Medulla oblongata (tissue), 1 donor: ENCODE data around the gene CCND3.
"Not testable (repeated sequence)": the region's sequence is repeated elsewhere in the genome, so short reads cannot be mapped to it uniquely, and the experiment has no call there.

Source experiments
- DNase-seq: peaks from one replicate; pipeline ENCODE4 v3.0.0-alpha.2; 2015; ENCODE audit errors: extremely low spot score

CCND3 gene

DNA sequence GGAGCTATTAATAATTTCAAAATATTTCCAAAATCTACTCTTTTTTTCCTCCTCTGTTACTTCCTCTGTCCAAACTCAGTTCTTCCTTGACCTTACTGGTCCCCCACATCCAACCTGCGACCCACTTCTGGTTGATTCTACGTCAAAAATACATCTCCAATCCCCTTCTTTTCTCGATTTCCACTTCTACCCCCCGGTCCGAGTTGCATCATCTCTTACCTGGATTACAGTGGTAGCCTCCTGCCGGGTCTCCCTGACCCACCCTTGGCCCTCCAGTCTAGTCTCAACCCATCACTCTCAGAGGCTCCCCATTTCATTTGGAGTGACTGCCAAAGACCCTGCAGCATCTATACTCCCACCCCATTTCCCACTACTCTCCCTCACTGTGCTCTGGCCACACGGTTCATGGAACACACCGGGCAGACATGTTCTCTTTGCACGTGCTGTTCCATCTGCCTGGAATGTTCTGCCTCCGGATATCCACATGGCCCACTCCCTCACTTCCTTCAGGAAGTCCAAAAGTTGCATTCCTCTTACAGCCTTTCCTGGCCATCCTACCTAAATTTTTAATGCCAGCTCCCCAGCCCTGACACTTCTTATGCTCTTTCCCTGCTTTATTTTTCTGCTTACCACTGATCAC is 6.1 kb upstream of the CCND3 start:
- no peak for DNase-seq

- DNase-seq, result no peak
Measured at GRCh38 chr6:41943456-41943855, 1.8 kb upstream of the CCND3 start.

- not testable (repeated sequence) for DNase-seq
Measured at GRCh38 chr6:41942882-41943281, 1.3 kb upstream of the CCND3 start.

- no peak for DNase-seq
Measured at GRCh38 chr6:41942067-41942851, 651 bp upstream of the CCND3 start.

DNA sequence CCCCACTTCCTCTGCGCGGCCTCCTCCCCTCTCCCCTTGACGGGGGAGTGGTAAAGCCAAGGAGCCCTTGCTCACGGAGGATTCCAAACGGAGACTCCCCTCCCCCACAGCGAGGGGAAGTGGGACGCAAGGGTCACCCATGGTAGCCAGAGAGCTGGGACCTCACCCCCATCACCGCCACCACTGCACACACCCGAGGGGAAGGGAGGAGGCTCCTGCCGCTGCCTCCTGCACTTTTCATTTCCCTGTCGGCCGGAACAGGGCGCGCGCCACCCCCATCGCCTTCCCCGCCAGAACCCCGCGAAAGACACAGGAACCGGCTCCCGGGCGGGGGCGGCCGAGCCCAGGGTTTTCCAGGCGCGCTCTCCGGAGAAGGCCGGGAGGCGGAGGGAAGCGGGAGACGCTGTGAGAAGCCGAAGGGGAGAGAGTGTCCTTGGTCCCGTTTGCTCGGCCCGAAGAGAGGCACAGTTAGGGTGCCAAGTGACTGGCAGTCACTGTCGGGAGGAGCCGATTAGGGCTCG is 789 bp downstream of the CCND3 start:
- DNase-seq, result peak; percentile 37

DNA sequence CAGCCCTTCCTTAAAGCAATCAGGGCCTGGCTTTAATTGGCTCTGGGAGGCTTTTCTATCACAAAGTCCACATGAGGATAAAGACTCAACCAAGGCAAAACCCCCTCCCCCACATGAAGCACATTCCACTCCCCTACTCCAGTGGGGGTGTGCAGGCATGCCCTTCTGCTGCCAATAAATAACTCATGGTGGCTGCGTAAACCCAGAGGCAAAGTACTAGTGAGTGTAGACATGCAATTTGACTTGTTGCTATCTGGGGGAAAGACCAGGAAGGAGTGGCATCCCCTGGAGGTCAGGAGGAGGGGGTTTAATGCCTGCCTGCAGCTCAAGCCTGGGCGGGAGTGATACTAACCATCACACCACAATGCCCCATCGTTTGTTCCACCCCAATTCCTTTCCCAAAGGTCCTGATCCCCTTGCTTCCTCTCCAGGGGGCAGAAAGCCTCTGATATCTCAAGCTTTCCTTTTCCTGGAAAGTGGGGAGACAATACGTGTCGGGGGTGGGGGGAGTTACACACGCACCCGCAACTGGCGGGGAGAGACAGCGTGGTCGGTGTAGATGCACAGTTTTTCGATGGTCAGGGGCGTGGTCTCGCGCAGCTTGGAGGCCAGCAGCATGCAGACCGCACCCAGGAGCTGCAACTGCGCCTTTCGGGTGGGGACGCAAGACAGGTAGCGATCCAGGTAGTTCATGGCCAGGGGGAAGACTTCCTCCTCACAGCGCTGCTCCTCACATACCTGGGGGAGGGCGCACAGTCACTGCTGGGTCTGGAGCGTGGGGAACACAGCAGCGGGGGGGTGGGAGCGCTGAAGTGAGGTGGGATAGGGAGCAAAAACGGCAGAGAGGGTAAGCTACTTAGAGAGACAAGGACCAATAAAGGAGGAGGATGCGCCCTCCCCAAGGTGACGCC is 1.5 kb downstream of the CCND3 start:
- DNase-seq, result no peak

- peak; percentile 43 for DNase-seq
Measured at GRCh38 chr6:41939176-41939847, 2.3 kb downstream of the CCND3 start.

- DNase-seq, result no peak
Measured at GRCh38 chr6:41938590-41939175, 2.9 kb downstream of the CCND3 start.

DNA sequence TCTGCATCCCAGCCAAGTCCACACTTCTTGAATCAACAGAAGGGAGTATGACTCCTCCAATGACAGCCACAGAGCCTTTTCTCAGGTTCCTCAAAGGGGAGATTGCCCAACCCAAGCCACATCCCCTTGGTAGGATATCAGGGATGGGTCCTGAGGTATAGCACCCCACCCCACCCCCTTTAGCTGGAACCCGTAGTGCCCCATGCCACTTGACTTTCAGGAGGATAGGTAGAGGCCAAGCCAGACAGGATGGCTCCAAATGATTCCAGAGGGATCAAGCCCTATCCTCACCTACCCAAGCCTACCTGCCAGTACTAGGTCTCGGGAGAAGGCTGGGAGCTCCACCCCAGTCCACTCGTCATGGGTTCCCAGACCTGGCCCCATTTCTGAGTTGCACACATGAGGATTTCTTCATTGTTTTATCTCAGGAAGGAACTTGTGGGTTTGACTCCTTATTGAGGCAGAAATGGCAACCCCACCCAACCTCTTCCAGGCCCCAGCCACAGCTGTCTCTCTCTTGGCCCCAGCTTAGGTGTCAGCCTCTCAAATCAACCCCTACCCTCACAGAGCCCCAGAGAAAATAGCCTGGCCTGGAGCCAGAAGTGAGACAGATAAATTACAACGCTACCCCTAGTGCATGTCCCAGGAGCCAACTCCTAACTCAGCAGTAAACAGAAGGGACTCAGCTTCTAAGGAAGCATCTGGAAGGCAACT is 3.6 kb downstream of the CCND3 start:
- DNase-seq, result no peak

DNA sequence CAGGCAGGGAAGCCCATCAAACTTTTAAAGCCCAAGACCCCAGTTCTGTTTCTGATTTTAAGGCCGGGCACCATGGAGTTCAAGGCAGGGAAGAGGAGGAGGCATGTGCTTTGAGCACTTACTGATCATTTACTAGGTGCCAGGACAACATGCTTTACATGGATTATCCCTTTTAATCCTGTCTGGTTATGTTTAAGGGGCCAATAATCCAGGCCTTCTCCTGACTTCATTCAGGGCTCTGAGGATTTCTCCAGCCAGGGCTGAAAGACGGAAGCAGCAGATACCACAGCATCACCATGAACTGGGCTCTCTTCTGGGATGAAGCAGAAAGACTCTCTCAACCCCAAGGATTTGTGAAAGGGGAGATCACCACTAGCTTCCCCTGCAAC is 4.1 kb downstream of the CCND3 start:
- DNase-seq, result no peak

- DNase-seq, result peak; percentile 94
Measured at GRCh38 chr6:41936073-41936837, 5.4 kb downstream of the CCND3 start.

DNA sequence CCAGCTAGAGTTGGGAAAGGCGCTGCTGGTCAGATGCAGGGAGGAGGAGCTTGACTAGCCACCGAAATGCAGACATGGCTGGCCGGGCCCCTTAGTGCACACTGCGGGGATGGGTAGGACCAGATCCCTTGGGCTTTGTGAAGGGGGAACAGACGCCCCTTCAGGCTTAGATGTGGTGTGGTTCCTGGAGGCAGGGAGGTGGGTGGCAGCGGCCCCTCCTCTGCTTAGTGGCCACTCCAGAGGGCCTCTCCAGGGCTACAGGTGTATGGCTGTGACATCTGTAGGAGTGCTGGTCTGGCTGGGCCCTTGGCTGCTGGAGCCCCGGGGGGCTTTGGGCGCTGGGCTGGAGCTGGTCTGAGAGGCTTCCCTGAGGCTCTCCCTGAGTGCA is 5.9 kb downstream of the CCND3 start:
- no peak for DNase-seq

DNA sequence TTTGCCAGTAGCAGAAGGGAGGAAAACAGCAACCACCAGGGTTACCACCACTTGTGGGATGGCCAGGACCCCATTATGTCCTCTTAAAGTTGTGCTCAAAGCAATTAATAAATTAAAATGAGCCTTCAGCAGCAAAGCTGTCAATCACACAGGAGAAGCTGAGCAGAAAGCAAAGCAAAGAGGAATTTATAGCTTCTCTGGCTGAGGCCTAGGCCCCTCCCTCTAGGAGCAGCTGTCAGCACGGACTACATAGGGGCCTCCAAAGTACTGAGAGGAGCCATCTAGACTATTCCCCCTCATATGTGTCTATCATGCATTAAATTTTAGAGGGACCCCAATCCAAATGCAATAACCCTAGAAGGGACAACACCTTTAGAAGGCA is 6.4 kb downstream of the CCND3 start:
- DNase-seq, result no peak

- no peak for DNase-seq
Measured at GRCh38 chr6:41934278-41935192, 7.1 kb downstream of the CCND3 start.

DNA sequence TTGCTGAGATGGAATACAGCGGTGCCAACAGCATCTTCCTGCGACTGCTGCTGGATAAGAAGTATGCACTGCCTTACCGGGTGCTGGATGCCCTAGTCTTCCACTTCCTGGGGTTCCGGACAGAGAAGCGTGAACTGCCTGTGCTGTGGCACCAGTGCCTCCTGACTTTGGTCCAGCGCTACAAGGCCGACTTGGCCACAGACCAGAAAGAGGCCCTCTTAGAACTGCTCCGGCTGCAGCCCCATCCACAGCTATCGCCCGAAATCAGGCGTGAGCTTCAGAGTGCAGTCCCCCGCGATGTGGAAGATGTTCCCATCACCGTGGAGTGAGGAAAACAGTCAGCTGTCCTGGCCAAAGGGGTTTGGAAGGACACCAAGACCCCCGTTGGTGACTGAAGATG is 9.2 kb downstream of the CCND3 start:
- DNase-seq, result no peak

GRCh38 chr6:41931792-41932191 is 9.8 kb downstream of the CCND3 start:
- DNase-seq, result no peak

- DNase-seq, result no peak
Measured at GRCh38 chr6:41929924-41930323, 11.7 kb downstream of the CCND3 start.

DNA sequence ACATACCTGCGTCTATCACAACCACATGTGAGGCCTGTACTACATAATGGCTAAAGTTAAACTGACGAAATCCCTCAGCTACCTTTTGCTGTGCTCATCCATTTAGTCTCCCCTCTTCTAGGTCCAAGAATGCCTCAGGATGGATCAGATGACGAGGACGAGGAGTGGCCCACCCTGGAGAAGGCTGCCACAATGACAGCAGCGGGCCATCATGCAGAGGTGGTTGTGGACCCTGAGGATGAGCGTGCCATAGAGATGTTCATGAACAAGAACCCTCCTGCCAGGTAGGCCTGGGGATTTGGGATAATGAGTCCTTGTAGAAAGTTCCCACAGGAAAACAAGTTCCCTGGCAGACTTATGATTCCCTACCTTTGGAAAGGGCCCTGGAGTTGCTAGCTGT is 14.4 kb downstream of the CCND3 start:
- DNase-seq, result no peak

GRCh38 chr6:41922154-41922553 is 19.5 kb downstream of the CCND3 start:
- no peak for DNase-seq
